Measurements from ENCODE around the gene ZNF407.

ZNF407 gene

DNA sequence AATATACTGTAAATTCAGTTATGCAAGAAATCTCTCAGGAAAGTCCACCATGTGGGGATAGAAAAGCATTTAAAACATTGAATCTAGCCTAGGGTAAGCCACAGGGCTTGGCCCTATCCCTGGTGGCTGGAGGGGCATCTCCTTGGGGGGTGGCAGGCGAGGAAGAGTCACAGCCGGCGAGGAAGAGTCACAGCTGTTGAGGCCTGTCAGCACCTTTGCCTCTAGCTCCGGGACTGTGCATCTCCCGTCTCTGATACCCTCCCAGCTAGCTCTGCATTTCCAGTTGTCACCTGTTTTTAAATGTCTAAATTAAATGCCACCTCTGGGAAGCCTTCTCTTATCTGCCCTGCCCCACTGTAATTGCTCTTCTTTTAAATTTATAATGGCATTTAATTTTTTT lies 276.7 kb downstream of the ZNF407 start:
- DNase-seq (ENCODE audit: low read depth): no peak
- H3K4me3 ChIP-seq (ENCODE audit: low read depth, low read length): no peak overlapping the region
- TF ChIP-seq, protein P1, sequence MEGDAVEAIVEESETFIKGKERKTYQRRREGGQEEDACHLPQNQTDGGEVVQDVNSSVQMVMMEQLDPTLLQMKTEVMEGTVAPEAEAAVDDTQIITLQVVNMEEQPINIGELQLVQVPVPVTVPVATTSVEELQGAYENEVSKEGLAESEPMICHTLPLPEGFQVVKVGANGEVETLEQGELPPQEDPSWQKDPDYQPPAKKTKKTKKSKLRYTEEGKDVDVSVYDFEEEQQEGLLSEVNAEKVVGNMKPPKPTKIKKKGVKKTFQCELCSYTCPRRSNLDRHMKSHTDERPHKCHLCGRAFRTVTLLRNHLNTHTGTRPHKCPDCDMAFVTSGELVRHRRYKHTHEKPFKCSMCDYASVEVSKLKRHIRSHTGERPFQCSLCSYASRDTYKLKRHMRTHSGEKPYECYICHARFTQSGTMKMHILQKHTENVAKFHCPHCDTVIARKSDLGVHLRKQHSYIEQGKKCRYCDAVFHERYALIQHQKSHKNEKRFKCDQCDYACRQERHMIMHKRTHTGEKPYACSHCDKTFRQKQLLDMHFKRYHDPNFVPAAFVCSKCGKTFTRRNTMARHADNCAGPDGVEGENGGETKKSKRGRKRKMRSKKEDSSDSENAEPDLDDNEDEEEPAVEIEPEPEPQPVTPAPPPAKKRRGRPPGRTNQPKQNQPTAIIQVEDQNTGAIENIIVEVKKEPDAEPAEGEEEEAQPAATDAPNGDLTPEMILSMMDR (IDR thresholded peaks at IDR 0.05; ENCODE audit: insufficient read depth, low read depth, low read length, missing control alignments): no peak

DNA sequence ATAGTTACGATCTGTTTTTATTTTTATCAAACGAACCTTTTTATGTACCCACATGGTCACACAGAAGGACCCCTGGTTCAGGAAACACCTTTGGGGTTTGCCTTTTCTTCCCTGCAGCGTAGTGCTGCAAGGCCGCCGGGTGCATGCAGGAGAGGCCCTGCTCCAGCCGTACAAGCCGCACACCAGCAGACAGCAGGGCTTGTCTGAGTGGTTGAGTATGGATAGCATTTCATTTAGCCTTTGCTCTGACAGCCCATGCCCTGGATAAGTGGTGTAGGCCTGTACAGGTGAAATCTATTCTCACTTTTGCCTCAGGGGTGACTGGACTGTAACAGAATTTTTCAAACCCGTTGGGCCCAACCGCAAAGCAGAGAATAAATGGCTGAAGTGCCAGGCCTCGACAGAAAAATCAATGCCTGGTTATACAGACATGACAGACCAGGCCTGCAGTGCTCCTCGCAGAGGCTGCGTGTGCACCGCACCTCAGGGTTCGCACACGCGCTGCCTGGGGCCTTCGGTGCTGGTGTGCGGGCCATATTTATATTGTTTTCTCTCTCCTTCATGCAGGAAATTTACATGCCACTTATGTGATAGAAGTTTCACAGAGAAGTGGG lies 279.1 kb downstream of the ZNF407 start:
- TF ChIP-seq, protein P1 (IDR thresholded peaks at IDR 0.05; ENCODE audit: insufficient read depth, low read depth, low read length, missing control alignments): no peak
- no peak overlapping the region for H3K4me3 ChIP-seq (ENCODE audit: low read depth, low read length)
- no peak for DNase-seq (ENCODE audit: low read depth)

DNA sequence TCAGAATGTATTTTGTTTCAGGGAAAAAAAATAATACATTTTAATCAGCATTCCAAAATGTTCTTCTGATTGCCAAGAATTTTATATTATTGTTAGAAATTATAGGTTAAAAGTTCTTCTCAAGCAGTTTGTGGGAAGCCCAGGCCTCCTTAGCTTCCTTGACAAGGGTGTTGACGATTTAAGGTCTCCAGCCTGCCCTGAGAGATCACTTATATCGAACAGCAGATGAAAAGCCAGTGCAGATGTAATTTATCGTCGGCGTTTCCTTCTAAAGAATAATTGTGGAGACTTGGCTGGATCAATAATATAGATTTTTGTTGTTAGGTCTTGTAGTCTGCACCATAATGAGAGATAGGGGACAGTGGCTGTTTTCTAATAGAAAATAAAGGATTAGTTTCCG lies 280.6 kb downstream of the ZNF407 start:
- TF ChIP-seq, protein P1 (IDR thresholded peaks at IDR 0.05; ENCODE audit: insufficient read depth, low read depth, low read length, missing control alignments): no peak
- H3K4me3 ChIP-seq (ENCODE audit: low read depth, low read length): no peak overlapping the region
- no peak for DNase-seq (ENCODE audit: low read depth)

DNA sequence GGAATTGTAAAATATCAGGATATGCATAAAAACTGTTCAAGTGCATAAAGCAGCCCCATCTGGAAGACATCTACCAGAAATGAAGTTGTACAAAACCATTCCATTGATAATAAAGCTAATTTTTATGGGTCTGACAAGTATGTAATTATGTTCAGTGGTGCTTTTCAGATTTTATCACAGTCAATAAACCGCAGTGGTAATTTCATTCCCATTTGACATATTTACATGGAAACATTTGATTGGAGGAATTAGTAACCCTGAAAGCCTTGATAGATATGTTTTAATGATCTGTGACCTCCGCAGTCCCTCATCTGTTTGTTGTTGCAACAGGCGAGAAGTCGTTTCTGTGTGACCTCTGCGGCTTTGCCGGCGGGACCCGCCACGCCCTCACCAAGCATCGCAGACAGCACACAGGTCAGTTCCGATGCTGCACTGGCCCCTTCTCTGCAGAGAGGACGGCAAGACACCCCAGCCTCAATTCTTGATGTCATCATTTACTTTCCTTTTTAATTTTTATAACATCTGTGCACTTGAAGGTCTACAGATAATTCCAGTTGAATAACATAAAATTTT lies 283.1 kb downstream of the ZNF407 start:
- no peak for DNase-seq (ENCODE audit: low read depth)
- TF ChIP-seq, protein P1 (IDR thresholded peaks at IDR 0.05; ENCODE audit: insufficient read depth, low read depth, low read length, missing control alignments): no peak
- H3K4me3 ChIP-seq (ENCODE audit: low read depth, low read length): no peak overlapping the region

DNA sequence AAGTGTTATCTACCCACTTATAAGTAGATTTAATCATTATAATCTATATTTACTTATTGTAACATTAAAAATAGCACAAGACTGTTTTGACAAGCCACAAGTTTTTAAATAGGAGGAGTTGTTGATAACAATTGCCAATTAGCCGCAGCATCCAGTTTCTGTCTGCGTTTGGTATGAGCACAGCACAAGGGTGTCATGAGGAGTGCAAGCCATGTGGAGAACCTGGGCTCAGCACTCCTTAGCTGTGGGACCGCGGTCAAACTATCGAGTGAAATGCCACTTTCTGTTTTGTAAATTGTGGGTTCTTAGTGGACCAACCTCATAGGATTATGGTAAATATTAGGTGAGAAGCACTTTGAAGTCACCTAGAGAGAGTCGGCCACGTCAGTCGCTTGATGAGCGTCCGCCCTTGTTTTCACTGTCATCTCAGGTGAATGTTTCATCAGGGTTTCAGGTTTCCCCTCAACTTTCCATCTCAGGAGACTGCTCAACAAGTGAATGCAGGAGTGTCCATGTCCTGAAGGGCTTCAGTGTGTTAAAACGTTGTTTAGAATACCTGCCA lies 294.5 kb downstream of the ZNF407 start:
- H3K4me3 ChIP-seq (ENCODE audit: low read depth, low read length): no peak overlapping the region
- no peak for DNase-seq (ENCODE audit: low read depth)
- TF ChIP-seq, protein P1 (IDR thresholded peaks at IDR 0.05; ENCODE audit: insufficient read depth, low read depth, low read length, missing control alignments): no peak

DNA sequence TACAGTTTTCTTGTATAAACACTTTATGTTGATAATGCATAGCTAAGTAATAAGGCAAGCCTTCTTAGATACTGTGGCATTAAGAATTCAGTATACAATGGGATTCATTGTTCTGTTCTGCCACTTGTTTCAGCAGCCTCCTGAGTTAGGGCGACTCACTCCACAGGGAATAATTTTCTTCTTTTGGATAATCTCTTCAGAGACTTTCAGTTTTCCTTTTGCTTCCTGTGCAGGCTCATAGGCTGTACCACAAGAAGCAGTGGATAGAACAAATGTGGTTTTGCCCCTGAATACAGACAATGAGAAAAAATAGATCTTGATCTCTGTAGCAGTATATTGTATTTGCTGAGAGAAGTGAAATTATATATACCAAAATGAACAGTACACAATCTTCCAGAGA lies 298.0 kb downstream of the ZNF407 start:
- no peak overlapping the region for H3K4me3 ChIP-seq (ENCODE audit: low read depth, low read length)
- TF ChIP-seq, protein P1 (IDR thresholded peaks at IDR 0.05; ENCODE audit: insufficient read depth, low read depth, low read length, missing control alignments): no peak
- no peak for DNase-seq (ENCODE audit: low read depth)
